H1 (cell line): ENCODE results near the gene RNF224. TPM values are rescaled to one million over a fixed set of nuclear protein-coding genes. Genes with fewer than 3 reads are reported as not detected.

Source experiments
- CTBP2 ChIP-seq: IDR thresholded peaks from 2 replicates; pipeline ENCODE4 v1.7.0; 2011; ENCODE audit warnings: borderline replicate concordance, mild to moderate bottlenecking, moderate library complexity, mixed read lengths, low read length; ENCODE audit not compliant: insufficient read depth, insufficient read length
- KDM4A ChIP-seq: IDR thresholded peaks from one replicate; pipeline ENCODE4 v1.7.1; 2012; ENCODE audit warnings: low read depth, mild to moderate bottlenecking, moderate library complexity, low read length, inconsistent platforms; ENCODE audit not compliant: severe bottlenecking
- SIRT6 ChIP-seq: IDR thresholded peaks from one replicate; pipeline ENCODE4 v1.7.1; 2012; ENCODE audit warnings: low read length, inconsistent platforms
- polyA plus RNA-seq, 7 experiments: library from polyadenylated mRNA; depleted of rRNA in 3 of 7; stranded (reverse) in 5 of 7; unstranded in 2 of 7; fragments of >200 nt in 5 of 7; fragments of 200-250 nt in 2 of 7; gene quantifications; 1 replicate in 5 of 7; 2 replicates in 1 of 7; 4 replicates in 1 of 7; pipeline versions ENCODE4 v1.2.1 to v1.2.3, GENCODE V29; 2011 to 2013; ENCODE audit warnings: missing spikeins in 2 of 7, mixed read lengths in 2 of 7
- total RNA-seq: library from RNA; stranded (reverse); fragmentation: NEBNext Ultra II Directional; extraction: Animal tissue kit (Norgen Biotek cat#: 25700); gene quantifications from 2 replicates; pipeline ENCODE4 v1.2.1, GENCODE V29; 2021
- TF ChIP-seq, protein P1 (sequence below): fragments of 300-600 bp; sonication (generic); IDR thresholded peaks from 2 replicates; pipeline ENCODE4 v1.7.1; 2012; ENCODE audit warnings: low read length, moderate library complexity, mild to moderate bottlenecking, inconsistent platforms; ENCODE audit not compliant: insufficient replicate concordance
- TF ChIP-seq, protein P2 (sequence below): IDR thresholded peaks from 2 replicates; pipeline ENCODE4 v1.6.1; 2012; ENCODE audit warnings: low read length, inconsistent platforms
- TF ChIP-seq, protein P3 (sequence below), 3 experiments: IDR thresholded peaks; 1 replicate in 2 of 3; 2 replicates in 1 of 3; pipeline versions ENCODE4 v1.5.1 to v1.6.1; 2011; ENCODE audit warnings: low read length in 3 of 3, mild to moderate bottlenecking in 3 of 3, inconsistent platforms in 2 of 3, low read depth in 1 of 3, moderate library complexity in 1 of 3; ENCODE audit not compliant: insufficient read depth in 1 of 3; ENCODE audit errors: control extremely low read depth in 1 of 3

Gene RNF224
- total and polyA plus RNA-seq, 2 of the 8 experiments (the other 6 are each of a cell fraction or from before 2014, with no cell fraction given), result 0.24 TPM; not detected in 1

DNA sequence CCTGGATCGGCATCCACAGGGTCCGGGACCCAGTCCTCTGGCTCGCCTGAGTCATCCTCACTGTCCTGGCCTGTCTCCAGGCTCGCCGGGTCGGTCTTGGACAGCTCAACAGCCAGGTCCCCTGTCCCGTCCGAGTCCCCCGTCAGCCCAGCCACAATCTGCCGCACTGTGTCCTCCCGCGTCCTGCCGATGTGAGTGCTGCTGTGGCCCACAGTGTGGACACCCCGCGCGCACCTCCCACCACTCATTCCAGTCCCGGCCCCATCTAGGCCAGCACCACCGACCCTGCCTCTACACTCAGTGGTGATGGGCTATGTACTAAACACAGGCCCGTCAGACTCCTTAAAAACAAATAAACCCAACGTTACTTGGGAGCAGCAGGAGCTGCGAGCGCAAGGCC lies 45.6 kb upstream of the RNF224 start (continued):
- TF ChIP-seq, protein P1, sequence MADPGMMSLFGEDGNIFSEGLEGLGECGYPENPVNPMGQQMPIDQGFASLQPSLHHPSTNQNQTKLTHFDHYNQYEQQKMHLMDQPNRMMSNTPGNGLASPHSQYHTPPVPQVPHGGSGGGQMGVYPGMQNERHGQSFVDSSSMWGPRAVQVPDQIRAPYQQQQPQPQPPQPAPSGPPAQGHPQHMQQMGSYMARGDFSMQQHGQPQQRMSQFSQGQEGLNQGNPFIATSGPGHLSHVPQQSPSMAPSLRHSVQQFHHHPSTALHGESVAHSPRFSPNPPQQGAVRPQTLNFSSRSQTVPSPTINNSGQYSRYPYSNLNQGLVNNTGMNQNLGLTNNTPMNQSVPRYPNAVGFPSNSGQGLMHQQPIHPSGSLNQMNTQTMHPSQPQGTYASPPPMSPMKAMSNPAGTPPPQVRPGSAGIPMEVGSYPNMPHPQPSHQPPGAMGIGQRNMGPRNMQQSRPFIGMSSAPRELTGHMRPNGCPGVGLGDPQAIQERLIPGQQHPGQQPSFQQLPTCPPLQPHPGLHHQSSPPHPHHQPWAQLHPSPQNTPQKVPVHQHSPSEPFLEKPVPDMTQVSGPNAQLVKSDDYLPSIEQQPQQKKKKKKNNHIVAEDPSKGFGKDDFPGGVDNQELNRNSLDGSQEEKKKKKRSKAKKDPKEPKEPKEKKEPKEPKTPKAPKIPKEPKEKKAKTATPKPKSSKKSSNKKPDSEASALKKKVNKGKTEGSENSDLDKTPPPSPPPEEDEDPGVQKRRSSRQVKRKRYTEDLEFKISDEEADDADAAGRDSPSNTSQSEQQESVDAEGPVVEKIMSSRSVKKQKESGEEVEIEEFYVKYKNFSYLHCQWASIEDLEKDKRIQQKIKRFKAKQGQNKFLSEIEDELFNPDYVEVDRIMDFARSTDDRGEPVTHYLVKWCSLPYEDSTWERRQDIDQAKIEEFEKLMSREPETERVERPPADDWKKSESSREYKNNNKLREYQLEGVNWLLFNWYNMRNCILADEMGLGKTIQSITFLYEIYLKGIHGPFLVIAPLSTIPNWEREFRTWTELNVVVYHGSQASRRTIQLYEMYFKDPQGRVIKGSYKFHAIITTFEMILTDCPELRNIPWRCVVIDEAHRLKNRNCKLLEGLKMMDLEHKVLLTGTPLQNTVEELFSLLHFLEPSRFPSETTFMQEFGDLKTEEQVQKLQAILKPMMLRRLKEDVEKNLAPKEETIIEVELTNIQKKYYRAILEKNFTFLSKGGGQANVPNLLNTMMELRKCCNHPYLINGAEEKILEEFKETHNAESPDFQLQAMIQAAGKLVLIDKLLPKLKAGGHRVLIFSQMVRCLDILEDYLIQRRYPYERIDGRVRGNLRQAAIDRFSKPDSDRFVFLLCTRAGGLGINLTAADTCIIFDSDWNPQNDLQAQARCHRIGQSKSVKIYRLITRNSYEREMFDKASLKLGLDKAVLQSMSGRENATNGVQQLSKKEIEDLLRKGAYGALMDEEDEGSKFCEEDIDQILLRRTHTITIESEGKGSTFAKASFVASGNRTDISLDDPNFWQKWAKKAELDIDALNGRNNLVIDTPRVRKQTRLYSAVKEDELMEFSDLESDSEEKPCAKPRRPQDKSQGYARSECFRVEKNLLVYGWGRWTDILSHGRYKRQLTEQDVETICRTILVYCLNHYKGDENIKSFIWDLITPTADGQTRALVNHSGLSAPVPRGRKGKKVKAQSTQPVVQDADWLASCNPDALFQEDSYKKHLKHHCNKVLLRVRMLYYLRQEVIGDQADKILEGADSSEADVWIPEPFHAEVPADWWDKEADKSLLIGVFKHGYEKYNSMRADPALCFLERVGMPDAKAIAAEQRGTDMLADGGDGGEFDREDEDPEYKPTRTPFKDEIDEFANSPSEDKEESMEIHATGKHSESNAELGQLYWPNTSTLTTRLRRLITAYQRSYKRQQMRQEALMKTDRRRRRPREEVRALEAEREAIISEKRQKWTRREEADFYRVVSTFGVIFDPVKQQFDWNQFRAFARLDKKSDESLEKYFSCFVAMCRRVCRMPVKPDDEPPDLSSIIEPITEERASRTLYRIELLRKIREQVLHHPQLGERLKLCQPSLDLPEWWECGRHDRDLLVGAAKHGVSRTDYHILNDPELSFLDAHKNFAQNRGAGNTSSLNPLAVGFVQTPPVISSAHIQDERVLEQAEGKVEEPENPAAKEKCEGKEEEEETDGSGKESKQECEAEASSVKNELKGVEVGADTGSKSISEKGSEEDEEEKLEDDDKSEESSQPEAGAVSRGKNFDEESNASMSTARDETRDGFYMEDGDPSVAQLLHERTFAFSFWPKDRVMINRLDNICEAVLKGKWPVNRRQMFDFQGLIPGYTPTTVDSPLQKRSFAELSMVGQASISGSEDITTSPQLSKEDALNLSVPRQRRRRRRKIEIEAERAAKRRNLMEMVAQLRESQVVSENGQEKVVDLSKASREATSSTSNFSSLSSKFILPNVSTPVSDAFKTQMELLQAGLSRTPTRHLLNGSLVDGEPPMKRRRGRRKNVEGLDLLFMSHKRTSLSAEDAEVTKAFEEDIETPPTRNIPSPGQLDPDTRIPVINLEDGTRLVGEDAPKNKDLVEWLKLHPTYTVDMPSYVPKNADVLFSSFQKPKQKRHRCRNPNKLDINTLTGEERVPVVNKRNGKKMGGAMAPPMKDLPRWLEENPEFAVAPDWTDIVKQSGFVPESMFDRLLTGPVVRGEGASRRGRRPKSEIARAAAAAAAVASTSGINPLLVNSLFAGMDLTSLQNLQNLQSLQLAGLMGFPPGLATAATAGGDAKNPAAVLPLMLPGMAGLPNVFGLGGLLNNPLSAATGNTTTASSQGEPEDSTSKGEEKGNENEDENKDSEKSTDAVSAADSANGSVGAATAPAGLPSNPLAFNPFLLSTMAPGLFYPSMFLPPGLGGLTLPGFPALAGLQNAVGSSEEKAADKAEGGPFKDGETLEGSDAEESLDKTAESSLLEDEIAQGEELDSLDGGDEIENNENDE, result no peak
- TF ChIP-seq CTBP2 (no peak), SIRT6 (no peak), KDM4A (no peak)
- TF ChIP-seq, protein P2, sequence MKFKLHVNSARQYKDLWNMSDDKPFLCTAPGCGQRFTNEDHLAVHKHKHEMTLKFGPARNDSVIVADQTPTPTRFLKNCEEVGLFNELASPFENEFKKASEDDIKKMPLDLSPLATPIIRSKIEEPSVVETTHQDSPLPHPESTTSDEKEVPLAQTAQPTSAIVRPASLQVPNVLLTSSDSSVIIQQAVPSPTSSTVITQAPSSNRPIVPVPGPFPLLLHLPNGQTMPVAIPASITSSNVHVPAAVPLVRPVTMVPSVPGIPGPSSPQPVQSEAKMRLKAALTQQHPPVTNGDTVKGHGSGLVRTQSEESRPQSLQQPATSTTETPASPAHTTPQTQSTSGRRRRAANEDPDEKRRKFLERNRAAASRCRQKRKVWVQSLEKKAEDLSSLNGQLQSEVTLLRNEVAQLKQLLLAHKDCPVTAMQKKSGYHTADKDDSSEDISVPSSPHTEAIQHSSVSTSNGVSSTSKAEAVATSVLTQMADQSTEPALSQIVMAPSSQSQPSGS, result no peak
- TF ChIP-seq, protein P3, sequence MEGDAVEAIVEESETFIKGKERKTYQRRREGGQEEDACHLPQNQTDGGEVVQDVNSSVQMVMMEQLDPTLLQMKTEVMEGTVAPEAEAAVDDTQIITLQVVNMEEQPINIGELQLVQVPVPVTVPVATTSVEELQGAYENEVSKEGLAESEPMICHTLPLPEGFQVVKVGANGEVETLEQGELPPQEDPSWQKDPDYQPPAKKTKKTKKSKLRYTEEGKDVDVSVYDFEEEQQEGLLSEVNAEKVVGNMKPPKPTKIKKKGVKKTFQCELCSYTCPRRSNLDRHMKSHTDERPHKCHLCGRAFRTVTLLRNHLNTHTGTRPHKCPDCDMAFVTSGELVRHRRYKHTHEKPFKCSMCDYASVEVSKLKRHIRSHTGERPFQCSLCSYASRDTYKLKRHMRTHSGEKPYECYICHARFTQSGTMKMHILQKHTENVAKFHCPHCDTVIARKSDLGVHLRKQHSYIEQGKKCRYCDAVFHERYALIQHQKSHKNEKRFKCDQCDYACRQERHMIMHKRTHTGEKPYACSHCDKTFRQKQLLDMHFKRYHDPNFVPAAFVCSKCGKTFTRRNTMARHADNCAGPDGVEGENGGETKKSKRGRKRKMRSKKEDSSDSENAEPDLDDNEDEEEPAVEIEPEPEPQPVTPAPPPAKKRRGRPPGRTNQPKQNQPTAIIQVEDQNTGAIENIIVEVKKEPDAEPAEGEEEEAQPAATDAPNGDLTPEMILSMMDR (IDR thresholded peaks at IDR 0.05; ENCODE audit: control extremely low read depth in 1 of 3, insufficient read depth in 1 of 3, low read depth in 1 of 3, low read length in 3 of 3), result no peak
